Measurements from ENCODE around the gene RASGRF2. TPM values are rescaled to one million over a fixed set of nuclear protein-coding genes. Genes with fewer than 3 reads are reported as not detected.

Gene RASGRF2
- total RNA-seq, 1 donor from 2014 or later = 0.92 TPM

GRCh38 chr5:80964919-80965318, 4.8 kb downstream of the RASGRF2 start:
- Mint-ChIP-seq H3K27ac (ENCODE audit: unreplicated experiment) (no peak overlapping the region), H3K36me3 (ENCODE audit: low read depth) (peaks cover 3% of the 10 kb centered on the region), H3K27me3 (ENCODE audit: low read depth) (peaks cover 24% of the 10 kb centered on the region), H3K4me3 (ENCODE audit: unreplicated experiment) (no peak overlapping the region), H3K4me1 (ENCODE audit: low read depth) (peaks cover 15% of the 10 kb centered on the region), H3K9me3 (ENCODE audit: low read depth) (no peaks in the 10 kb centered on the region)
- TF ChIP-seq, protein P1, sequence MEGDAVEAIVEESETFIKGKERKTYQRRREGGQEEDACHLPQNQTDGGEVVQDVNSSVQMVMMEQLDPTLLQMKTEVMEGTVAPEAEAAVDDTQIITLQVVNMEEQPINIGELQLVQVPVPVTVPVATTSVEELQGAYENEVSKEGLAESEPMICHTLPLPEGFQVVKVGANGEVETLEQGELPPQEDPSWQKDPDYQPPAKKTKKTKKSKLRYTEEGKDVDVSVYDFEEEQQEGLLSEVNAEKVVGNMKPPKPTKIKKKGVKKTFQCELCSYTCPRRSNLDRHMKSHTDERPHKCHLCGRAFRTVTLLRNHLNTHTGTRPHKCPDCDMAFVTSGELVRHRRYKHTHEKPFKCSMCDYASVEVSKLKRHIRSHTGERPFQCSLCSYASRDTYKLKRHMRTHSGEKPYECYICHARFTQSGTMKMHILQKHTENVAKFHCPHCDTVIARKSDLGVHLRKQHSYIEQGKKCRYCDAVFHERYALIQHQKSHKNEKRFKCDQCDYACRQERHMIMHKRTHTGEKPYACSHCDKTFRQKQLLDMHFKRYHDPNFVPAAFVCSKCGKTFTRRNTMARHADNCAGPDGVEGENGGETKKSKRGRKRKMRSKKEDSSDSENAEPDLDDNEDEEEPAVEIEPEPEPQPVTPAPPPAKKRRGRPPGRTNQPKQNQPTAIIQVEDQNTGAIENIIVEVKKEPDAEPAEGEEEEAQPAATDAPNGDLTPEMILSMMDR (IDR thresholded peaks at IDR 0.05) = no peak
- no peak for DNase-seq (ENCODE audit: low spot score)

DNA sequence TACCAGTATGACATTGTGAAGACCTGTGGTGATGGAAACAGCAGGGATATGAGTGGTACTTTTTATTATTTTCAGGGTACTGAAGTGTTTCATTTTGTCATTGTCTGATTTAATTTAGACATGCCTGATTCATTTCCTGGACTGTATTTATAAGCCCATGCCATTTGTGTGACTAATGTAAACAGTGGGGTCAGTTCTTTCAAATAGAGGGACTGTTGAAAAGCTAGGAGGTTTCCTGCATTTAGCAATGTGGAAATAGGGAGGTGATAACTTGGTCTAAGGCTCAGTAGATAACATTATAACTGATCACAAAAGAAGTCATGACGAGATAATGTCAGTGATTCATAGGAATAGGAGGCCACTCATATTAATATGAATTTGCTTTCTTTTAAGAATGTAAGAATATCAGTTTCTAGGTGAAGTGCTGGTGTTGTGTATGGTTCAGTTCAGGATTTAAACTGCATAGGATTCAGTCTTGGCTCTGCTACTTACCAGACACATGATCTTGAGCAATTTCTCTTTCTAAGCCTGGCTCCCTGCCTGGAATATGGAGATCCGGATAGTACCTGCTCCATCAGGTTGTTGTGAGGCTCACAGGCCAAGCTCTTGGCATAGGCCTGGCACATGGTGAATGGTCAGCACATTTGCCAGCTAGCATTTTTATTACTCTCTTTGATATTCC, 7.5 kb downstream of the RASGRF2 start:
- no peaks in the 10 kb centered on the region for H3K9me3 Mint-ChIP-seq (ENCODE audit: low read depth)
- H3K4me3 Mint-ChIP-seq (ENCODE audit: unreplicated experiment) = no peak overlapping the region
- TF ChIP-seq, protein P1 (IDR thresholded peaks at IDR 0.05) = no peak
- no peaks in the 10 kb centered on the region for H3K36me3 Mint-ChIP-seq (ENCODE audit: low read depth)
- peaks cover 9% of the 10 kb centered on the region for H3K4me1 Mint-ChIP-seq (ENCODE audit: low read depth)
- peaks cover 11% of the 10 kb centered on the region for H3K27me3 Mint-ChIP-seq (ENCODE audit: low read depth)
- no peak overlapping the region for H3K27ac Mint-ChIP-seq (ENCODE audit: unreplicated experiment)
- no peak for DNase-seq (ENCODE audit: low spot score)

- Mint-ChIP-seq H3K4me3 (ENCODE audit: unreplicated experiment) (no peak overlapping the region), H3K4me1 (ENCODE audit: low read depth) (peaks cover 3% of the 10 kb centered on the region), H3K27ac (ENCODE audit: unreplicated experiment) (no peak overlapping the region), H3K27me3 (ENCODE audit: low read depth) (no peaks in the 10 kb centered on the region), H3K36me3 (ENCODE audit: low read depth) (no peaks in the 10 kb centered on the region), H3K9me3 (ENCODE audit: low read depth) (no peaks in the 10 kb centered on the region)
- DNase-seq (ENCODE audit: low spot score) = no peak
- TF ChIP-seq, protein P1 (IDR thresholded peaks at IDR 0.05) = no peak
Measured at GRCh38 chr5:80973027-80973426, 12.9 kb downstream of the RASGRF2 start.

DNA sequence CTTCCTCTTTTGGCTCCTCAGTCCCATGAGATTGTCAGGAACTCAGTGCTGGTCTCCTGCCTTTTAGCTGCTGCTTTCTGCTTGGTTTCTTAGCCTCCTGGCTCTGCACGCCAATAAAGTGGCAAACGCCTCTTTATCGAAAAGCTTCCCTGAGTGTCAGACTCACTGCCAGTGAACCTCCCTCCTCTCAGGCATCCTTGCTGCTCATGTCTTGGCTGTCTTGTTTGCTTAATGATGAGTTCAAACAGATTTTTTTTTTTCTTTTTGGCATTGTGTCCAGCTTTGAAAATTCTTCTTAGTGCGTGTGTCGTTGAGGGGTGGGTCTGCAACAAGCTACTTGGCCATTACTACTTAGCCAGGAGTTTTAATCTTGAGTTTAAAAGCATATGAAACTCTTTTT, 14.9 kb downstream of the RASGRF2 start:
- H3K27me3 Mint-ChIP-seq (ENCODE audit: low read depth) = no peaks in the 10 kb centered on the region
- no peaks in the 10 kb centered on the region for H3K4me1 Mint-ChIP-seq (ENCODE audit: low read depth)
- H3K27ac Mint-ChIP-seq (ENCODE audit: unreplicated experiment) = no peak overlapping the region
- TF ChIP-seq, protein P1 (IDR thresholded peaks at IDR 0.05) = no peak
- no peak for DNase-seq (ENCODE audit: low spot score)
- H3K36me3 Mint-ChIP-seq (ENCODE audit: low read depth) = no peaks in the 10 kb centered on the region
- H3K4me3 Mint-ChIP-seq (ENCODE audit: unreplicated experiment) = no peak overlapping the region
- no peaks in the 10 kb centered on the region for H3K9me3 Mint-ChIP-seq (ENCODE audit: low read depth)

DNA sequence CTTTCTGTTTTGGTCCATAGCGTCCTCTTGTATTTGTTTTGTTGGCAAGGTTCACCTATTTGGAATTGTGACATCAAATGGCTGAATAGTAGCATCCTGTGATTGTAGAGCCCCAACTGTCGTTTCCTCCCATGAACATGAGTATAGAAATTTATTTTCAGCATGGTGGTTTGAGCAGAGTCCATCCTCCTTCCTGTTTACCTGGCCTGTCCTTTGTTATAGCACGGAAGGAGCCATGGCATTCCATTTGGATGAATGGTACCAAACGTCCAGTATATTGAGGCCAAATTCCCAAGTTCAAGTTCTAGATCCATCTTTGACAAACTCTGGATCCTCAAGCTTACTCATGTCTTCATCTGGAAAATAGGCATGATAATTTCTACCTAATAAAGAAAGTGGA, 16.8 kb downstream of the RASGRF2 start:
- Mint-ChIP-seq H3K27ac (ENCODE audit: unreplicated experiment) (no peak overlapping the region), H3K27me3 (ENCODE audit: low read depth) (no peaks in the 10 kb centered on the region), H3K4me3 (ENCODE audit: unreplicated experiment) (no peak overlapping the region), H3K4me1 (ENCODE audit: low read depth) (no peaks in the 10 kb centered on the region), H3K36me3 (ENCODE audit: low read depth) (no peaks in the 10 kb centered on the region), H3K9me3 (ENCODE audit: low read depth) (no peaks in the 10 kb centered on the region)
- DNase-seq (ENCODE audit: low spot score) = no peak
- TF ChIP-seq, protein P1 (IDR thresholded peaks at IDR 0.05) = no peak
